HepG2 (cell line): Measurements from ENCODE around the gene GRIFIN. TPM values are rescaled to one million over a fixed set of nuclear protein-coding genes. Genes with fewer than 3 reads are reported as not detected.
A peak's percentile ranks its signal among the peaks of the same experiment; 100 is the strongest.

ENCODE experiments used
- ATF2 ChIP-seq: sonication (generic); formaldehyde crosslinking; IDR thresholded peaks from 2 replicates; pipeline ENCODE4 v1.4.0; 2020; ENCODE audit warnings: missing genetic modification reagents
- CREM ChIP-seq, 2 experiments: sonication (generic) in 1 of 2; formaldehyde crosslinking in 1 of 2; IDR thresholded peaks; 2 replicates each; pipeline versions ENCODE4 v1.4.0 to v1.6.1; 2016 to 2020; ENCODE audit warnings: antibody characterized with exemption in 1 of 2, mild to moderate bottlenecking in 1 of 2, missing genetic modification reagents in 1 of 2
- ESRRA ChIP-seq: sonication (generic); formaldehyde crosslinking; IDR thresholded peaks from 2 replicates; pipeline ENCODE4 v1.5.1; 2020; ENCODE audit warnings: mild to moderate bottlenecking, low read depth, missing genetic modification reagents
- MTA3 ChIP-seq: sonication (generic); formaldehyde crosslinking; IDR thresholded peaks from 2 replicates; pipeline ENCODE4 v1.4.0; 2020; ENCODE audit warnings: missing genetic modification reagents
- MTF2 ChIP-seq: sonication (generic); formaldehyde crosslinking; IDR thresholded peaks from 2 replicates; pipeline ENCODE4 v1.5.0; 2020; ENCODE audit warnings: missing genetic modification reagents, borderline replicate concordance
- NFATC3 ChIP-seq: sonication (generic); formaldehyde crosslinking; IDR thresholded peaks from 2 replicates; pipeline ENCODE4 v1.5.1; 2020; ENCODE audit warnings: mild to moderate bottlenecking, missing genetic modification reagents
- NR2F6 ChIP-seq, 2 experiments: IDR thresholded peaks; 2 replicates each; pipeline ENCODE4 v1.6.1; 2016; ENCODE audit warnings: antibody characterized with exemption in 1 of 2, mild to moderate bottlenecking in 1 of 2
- PHF20 ChIP-seq: sonication (generic); formaldehyde crosslinking; IDR thresholded peaks from 2 replicates; pipeline ENCODE4 v1.5.0; 2020; ENCODE audit warnings: mild to moderate bottlenecking, missing genetic modification reagents
- POLR2AphosphoS5 ChIP-seq: IDR thresholded peaks from 2 replicates; pipeline ENCODE4 v1.6.1; 2012; ENCODE audit warnings: low read depth, low read length
- SP1 ChIP-seq, 2 experiments: fragments of 450-650 bp in 1 of 2; sonication (generic) in 1 of 2; formaldehyde crosslinking in 1 of 2; IDR thresholded peaks; 2 replicates each; pipeline versions ENCODE4 v1.4.0 to v1.6.1; 2016 to 2020; ENCODE audit warnings: missing genetic modification reagents in 1 of 2
- TGIF2 ChIP-seq: IDR thresholded peaks from 2 replicates; pipeline ENCODE4 v1.6.1; 2016; ENCODE audit warnings: control low read depth, missing compliant biosample characterization
- ZFP36L1 ChIP-seq: sonication (generic); formaldehyde crosslinking; IDR thresholded peaks from 2 replicates; pipeline ENCODE4 v1.8.0; 2022; ENCODE audit warnings: mild to moderate bottlenecking, missing genetic modification reagents, moderate library complexity
- ZFP62 ChIP-seq: sonication (generic); formaldehyde crosslinking; IDR thresholded peaks from 2 replicates; pipeline ENCODE4 v1.4.0; 2020; ENCODE audit warnings: missing genetic modification reagents
- ZNF564 ChIP-seq: sonication (generic); formaldehyde crosslinking; IDR thresholded peaks from 2 replicates; pipeline ENCODE4 v1.8.1; 2023; ENCODE audit warnings: mild to moderate bottlenecking, missing genetic modification reagents
- ZNF569 ChIP-seq: sonication (generic); formaldehyde crosslinking; IDR thresholded peaks from 2 replicates; pipeline ENCODE4 v1.5.0; 2020; ENCODE audit warnings: mild to moderate bottlenecking, missing genetic modification reagents, moderate library complexity, borderline replicate concordance
- ZNF660 ChIP-seq: sonication (generic); formaldehyde crosslinking; IDR thresholded peaks from 2 replicates; pipeline ENCODE4 v1.5.1; 2020; ENCODE audit warnings: mild to moderate bottlenecking, low read depth, missing genetic modification reagents, borderline replicate concordance
- ZNF782 ChIP-seq: sonication (generic); formaldehyde crosslinking; IDR thresholded peaks from 2 replicates; pipeline ENCODE4 v1.4.0; 2020; ENCODE audit warnings: missing genetic modification reagents, mild to moderate bottlenecking, borderline replicate concordance
- ZNF816 ChIP-seq: sonication (generic); formaldehyde crosslinking; IDR thresholded peaks from 2 replicates; pipeline ENCODE4 v1.8.0; 2022; ENCODE audit warnings: missing genetic modification reagents, mild to moderate bottlenecking, borderline replicate concordance
- polyA plus RNA-seq, 8 experiments: library from polyadenylated mRNA; depleted of rRNA in 3 of 8; stranded (reverse) in 7 of 8; unstranded in 1 of 8; fragments of >200 nt; fragmentation: Illumina TruSeq in 4 of 8; extraction: Trizol in 4 of 8; gene quantifications; 2 replicates each; pipeline versions ENCODE4 v1.2.1 to v1.2.3, GENCODE V29; 2011 to 2016; ENCODE audit warnings: low read depth in 4 of 8, missing spikeins in 1 of 8, mixed read lengths in 1 of 8; ENCODE audit not compliant: insufficient read depth in 1 of 8
- total RNA-seq, 5 experiments: library from RNA; depleted of rRNA; stranded (reverse); fragments of >200 nt; fragmentation: Illumina TruSeq; extraction: Trizol; gene quantifications; 2 replicates each; pipeline ENCODE4 v1.2.3, GENCODE V29; 2016; ENCODE audit warnings: low read depth in 1 of 5
- TF ChIP-seq, protein P1 (sequence below): sonication (generic); formaldehyde crosslinking; IDR thresholded peaks from 2 replicates; pipeline ENCODE4 v1.4.0; 2020; ENCODE audit warnings: missing genetic modification reagents, mild to moderate bottlenecking, borderline replicate concordance
- TF ChIP-seq, protein P2 (sequence below): sonication (generic); formaldehyde crosslinking; IDR thresholded peaks from 2 replicates; pipeline ENCODE4 v1.4.0; 2020; ENCODE audit warnings: missing genetic modification reagents, borderline replicate concordance
- TF ChIP-seq, protein P3 (sequence below): sonication (generic); formaldehyde crosslinking; IDR thresholded peaks from 2 replicates; pipeline ENCODE4 v1.8.0; 2022; ENCODE audit warnings: low read depth, missing genetic modification reagents

Gene GRIFIN
- total and polyA plus RNA-seq, 2 of the 13 experiments (the other 11 are each of a cell fraction or from before 2014, with no cell fraction given): not detected

DNA sequence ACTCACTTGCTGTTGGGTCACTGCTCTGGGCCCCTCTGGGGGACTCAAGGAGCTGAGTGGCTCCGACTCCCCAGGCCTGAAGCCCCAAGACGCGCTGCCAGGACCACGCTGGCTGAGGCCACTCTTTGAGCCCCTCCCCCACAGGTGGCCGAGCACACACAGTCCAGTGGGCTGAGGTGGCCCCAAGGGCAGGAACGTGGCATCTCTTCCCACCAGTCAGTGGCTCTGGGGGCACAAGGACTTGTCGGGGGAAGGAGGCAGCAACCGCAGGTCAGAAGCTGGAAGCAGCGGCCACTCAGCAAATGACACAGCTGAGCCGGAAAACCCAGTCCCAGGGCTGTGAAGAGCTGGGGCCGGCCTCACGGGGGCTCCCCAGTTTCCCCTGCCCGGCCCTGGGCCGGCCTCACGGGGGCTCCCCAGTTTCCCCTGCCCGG, 24.1 kb downstream of the GRIFIN start (continued):
- TF ChIP-seq, protein P1, sequence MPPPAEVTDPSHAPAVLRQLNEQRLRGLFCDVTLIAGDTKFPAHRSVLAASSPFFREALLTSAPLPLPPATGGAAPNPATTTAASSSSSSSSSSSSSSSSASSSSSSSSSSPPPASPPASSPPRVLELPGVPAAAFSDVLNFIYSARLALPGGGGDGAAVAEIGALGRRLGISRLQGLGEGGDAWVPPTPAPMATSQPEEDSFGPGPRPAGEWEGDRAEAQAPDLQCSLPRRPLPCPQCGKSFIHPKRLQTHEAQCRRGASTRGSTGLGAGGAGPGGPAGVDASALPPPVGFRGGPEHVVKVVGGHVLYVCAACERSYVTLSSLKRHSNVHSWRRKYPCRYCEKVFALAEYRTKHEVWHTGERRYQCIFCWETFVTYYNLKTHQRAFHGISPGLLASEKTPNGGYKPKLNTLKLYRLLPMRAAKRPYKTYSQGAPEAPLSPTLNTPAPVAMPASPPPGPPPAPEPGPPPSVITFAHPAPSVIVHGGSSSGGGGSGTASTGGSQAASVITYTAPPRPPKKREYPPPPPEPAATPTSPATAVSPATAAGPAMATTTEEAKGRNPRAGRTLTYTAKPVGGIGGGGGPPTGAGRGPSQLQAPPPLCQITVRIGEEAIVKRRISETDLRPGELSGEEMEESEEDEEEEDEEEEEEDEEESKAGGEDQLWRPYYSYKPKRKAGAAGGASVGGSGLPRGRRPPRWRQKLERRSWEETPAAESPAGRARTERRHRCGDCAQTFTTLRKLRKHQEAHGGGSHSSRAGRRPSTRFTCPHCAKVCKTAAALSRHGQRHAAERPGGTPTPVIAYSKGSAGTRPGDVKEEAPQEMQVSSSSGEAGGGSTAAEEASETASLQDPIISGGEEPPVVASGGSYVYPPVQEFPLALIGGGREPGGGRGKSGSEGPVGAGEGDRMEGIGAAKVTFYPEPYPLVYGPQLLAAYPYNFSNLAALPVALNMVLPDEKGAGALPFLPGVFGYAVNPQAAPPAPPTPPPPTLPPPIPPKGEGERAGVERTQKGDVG (CRISPR knock-in tag): no peak
- no peak for TF ChIP-seq ZFP36L1 (CRISPR knock-in tag)
- TF ChIP-seq PHF20 (CRISPR knock-in tag): 0 out of 2 replicates have a peak, but pooled peaks have one; percentile 9
- TF ChIP-seq TGIF2 (CRISPR knock-in tag): 0 out of 2 replicates have a peak, but pooled peaks have one; percentile 6
- no peak for TF ChIP-seq CREM (IDR thresholded peaks at IDR 0.05)
- no peak for TF ChIP-seq CREM (CRISPR knock-in tag; IDR thresholded peaks at IDR 0.05)
- peak; percentile 66; the same call in 1 of the 2 replicates for TF ChIP-seq ZNF564 (CRISPR knock-in tag)
- TF ChIP-seq MTF2: no peak
- TF ChIP-seq ZNF782 (CRISPR knock-in tag): no peak
- no peak for TF ChIP-seq ESRRA (CRISPR knock-in tag)
- TF ChIP-seq ATF2 (CRISPR knock-in tag): no peak
- TF ChIP-seq POLR2AphosphoS5: no peak
- TF ChIP-seq SP1 (IDR thresholded peaks at IDR 0.05): no peak
- peak; percentile 18; the same call in 1 of the 2 replicates for TF ChIP-seq SP1 (CRISPR knock-in tag; IDR thresholded peaks at IDR 0.05)
- TF ChIP-seq ZFP62 (CRISPR knock-in tag): no peak
- TF ChIP-seq NFATC3 (CRISPR knock-in tag): no peak
- TF ChIP-seq, protein P2, sequence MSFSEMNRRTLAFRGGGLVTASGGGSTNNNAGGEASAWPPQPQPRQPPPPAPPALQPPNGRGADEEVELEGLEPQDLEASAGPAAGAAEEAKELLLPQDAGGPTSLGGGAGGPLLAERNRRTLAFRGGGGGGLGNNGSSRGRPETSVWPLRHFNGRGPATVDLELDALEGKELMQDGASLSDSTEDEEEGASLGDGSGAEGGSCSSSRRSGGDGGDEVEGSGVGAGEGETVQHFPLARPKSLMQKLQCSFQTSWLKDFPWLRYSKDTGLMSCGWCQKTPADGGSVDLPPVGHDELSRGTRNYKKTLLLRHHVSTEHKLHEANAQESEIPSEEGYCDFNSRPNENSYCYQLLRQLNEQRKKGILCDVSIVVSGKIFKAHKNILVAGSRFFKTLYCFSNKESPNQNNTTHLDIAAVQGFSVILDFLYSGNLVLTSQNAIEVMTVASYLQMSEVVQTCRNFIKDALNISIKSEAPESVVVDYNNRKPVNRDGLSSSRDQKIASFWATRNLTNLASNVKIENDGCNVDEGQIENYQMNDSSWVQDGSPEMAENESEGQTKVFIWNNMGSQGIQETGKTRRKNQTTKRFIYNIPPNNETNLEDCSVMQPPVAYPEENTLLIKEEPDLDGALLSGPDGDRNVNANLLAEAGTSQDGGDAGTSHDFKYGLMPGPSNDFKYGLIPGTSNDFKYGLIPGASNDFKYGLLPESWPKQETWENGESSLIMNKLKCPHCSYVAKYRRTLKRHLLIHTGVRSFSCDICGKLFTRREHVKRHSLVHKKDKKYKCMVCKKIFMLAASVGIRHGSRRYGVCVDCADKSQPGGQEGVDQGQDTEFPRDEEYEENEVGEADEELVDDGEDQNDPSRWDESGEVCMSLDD (CRISPR knock-in tag): no peak; the same call in 1 of the 2 replicates
- TF ChIP-seq NR2F6 (IDR thresholded peaks at IDR 0.05): peak; percentile 11; the same call in 1 of the 2 replicates
- TF ChIP-seq NR2F6 (CRISPR knock-in tag; IDR thresholded peaks at IDR 0.05): no peak
- TF ChIP-seq, protein P3, sequence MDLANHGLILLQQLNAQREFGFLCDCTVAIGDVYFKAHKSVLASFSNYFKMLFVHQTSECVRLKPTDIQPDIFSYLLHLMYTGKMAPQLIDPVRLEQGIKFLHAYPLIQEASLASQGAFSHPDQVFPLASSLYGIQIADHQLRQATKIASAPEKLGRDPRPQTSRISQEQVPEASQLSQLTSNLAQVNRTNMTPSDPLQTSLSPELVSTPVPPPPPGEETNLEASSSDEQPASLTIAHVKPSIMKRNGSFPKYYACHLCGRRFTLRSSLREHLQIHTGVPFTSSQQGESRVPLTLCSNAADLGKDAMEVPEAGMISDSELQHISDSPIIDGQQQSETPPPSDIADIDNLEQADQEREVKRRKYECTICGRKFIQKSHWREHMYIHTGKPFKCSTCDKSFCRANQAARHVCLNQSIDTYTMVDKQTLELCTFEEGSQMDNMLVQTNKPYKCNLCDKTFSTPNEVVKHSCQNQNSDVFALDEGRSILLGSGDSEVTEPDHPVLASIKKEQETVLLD (CRISPR knock-in tag): no peak
- TF ChIP-seq ZNF660 (CRISPR knock-in tag): no peak
- TF ChIP-seq ZNF816 (CRISPR knock-in tag): no peak
- no peak for TF ChIP-seq ZNF569 (CRISPR knock-in tag)
- TF ChIP-seq MTA3 (CRISPR knock-in tag): no peak
